Endothelial cell of umbilical vein (primary cell): ENCODE measurements around the gene SLFN5. TPM values are rescaled to one million over a fixed set of nuclear protein-coding genes. Genes with fewer than 3 reads are reported as not detected.

Experiments used
- BruUV-seq: library from RNA; stranded (reverse); fragments of 400-500 nt; replicated peaks from 2 replicates; lab custom pipeline; 2021; lab: Mats Ljungman, UMichigan
- CTCF ChIA-PET: fragments of 300-600, 350-600 bp; sonication (Branson Sonifier 250); formaldehyde crosslinking; loops from one replicate; lab custom pipeline; 2021; ENCODE audit warnings: antibody characterized with exemption, inconsistent platforms; lab: Charles Lee
- POLR2A ChIA-PET: fragments of 300-600, 350-600 bp; sonication (Branson Sonifier 250); formaldehyde crosslinking; loops from one replicate; lab custom pipeline; 2021; ENCODE audit warnings: antibody characterized with exemption, inconsistent platforms; lab: Charles Lee
- DNase-seq: peaks from one replicate; pipeline ENCODE4 v3.0.0-alpha.2; 2011; ENCODE audit warnings: low read depth, low spot score
- FAIRE-seq: peaks from 2 replicates; lab custom pipeline; 2011; peaks lifted over from hg19 to GRCh38; lab: Jason Lieb, UNC
- H2AFZ ChIP-seq: 2 replicates; pipeline ENCODE4 v1.6.0; 2012; ENCODE audit warnings: low read depth, low read length, control low read depth, inconsistent platforms
- H3K27ac ChIP-seq: 2 replicates; pipeline ENCODE4 v1.5.1; 2011; ENCODE audit warnings: low read depth, mild to moderate bottlenecking, control low read depth, low read length, moderate library complexity; ENCODE audit not compliant: insufficient read depth
- H3K27me3 ChIP-seq, 2 experiments: 2 replicates each; pipeline versions ENCODE4 v1.6.0 to v1.6.1; 2011; ENCODE audit warnings: low read length in 2 of 2, mixed read lengths in 1 of 2; ENCODE audit not compliant: control insufficient read depth in 2 of 2, insufficient read depth in 2 of 2
- H3K36me3 ChIP-seq, 2 experiments: 2 replicates in 1 of 2; 3 replicates in 1 of 2; pipeline ENCODE4 v1.5.1; 2011; ENCODE audit warnings: low read length in 2 of 2, mild to moderate bottlenecking in 1 of 2, moderate library complexity in 1 of 2; ENCODE audit not compliant: control insufficient read depth in 2 of 2, insufficient read depth in 2 of 2; ENCODE audit errors: extremely low read depth in 1 of 2
- H3K4me1 ChIP-seq: 3 replicates; pipeline ENCODE4 v1.5.1; 2011; ENCODE audit warnings: mild to moderate bottlenecking, low read length; ENCODE audit not compliant: control insufficient read depth, insufficient read depth; ENCODE audit errors: extremely low read depth
- H3K4me2 ChIP-seq: 2 replicates; pipeline ENCODE4 v1.6.1; 2011; ENCODE audit warnings: low read length, control low read depth, mixed read lengths; ENCODE audit not compliant: insufficient read depth
- H3K4me3 ChIP-seq, 3 experiments: fragments of 200-600 bp in 1 of 3; sonication (generic), shearing (Covaris generic) in 1 of 3; replicated peaks in 1 of 3; 2 replicates each; pipeline ENCODE4 v1.5.1; 2011 to 2016; ENCODE audit warnings: control low read depth in 3 of 3, low read length in 3 of 3, mild to moderate bottlenecking in 2 of 3, inconsistent platforms in 1 of 3, low read depth in 1 of 3, moderate library complexity in 1 of 3; ENCODE audit not compliant: insufficient read depth in 1 of 3
- H3K79me2 ChIP-seq: 2 replicates; pipeline ENCODE4 v1.6.0; 2012; ENCODE audit warnings: low read length, inconsistent platforms; ENCODE audit not compliant: control insufficient read depth, insufficient read depth
- H3K9ac ChIP-seq: replicated peaks from 2 replicates; pipeline ENCODE3; 2011; ENCODE audit warnings: low read length, control low read depth; ENCODE audit not compliant: insufficient read depth; ENCODE audit errors: extremely low read depth
- H3K9me1 ChIP-seq: replicated peaks from 3 replicates; pipeline ENCODE4 v1.6.0; 2011; ENCODE audit warnings: mild to moderate bottlenecking, low read length; ENCODE audit not compliant: control insufficient read depth, insufficient read depth; ENCODE audit errors: extremely low read depth
- H3K9me3 ChIP-seq: replicated peaks from 2 replicates; pipeline ENCODE4 v1.5.1; 2012; ENCODE audit warnings: low read length, inconsistent platforms; ENCODE audit not compliant: control insufficient read depth, insufficient read depth
- H4K20me1 ChIP-seq: replicated peaks from 2 replicates; pipeline ENCODE3; 2011; ENCODE audit warnings: mild to moderate bottlenecking, low read length; ENCODE audit not compliant: control insufficient read depth, insufficient read depth; ENCODE audit errors: extremely low read depth
- EZH2 ChIP-seq: IDR thresholded peaks from 2 replicates; pipeline ENCODE4 v1.6.1; 2012; ENCODE audit warnings: borderline replicate concordance, low read depth, mild to moderate bottlenecking, moderate library complexity, low read length, inconsistent platforms; ENCODE audit not compliant: severe bottlenecking
- FOS ChIP-seq: IDR thresholded peaks from 2 replicates; pipeline ENCODE4 v1.6.1; 2011; ENCODE audit warnings: mild to moderate bottlenecking, low read length, moderate library complexity, borderline replicate concordance; ENCODE audit not compliant: insufficient read depth
- GATA2 ChIP-seq: IDR thresholded peaks from 2 replicates; pipeline ENCODE4 v1.7.0; 2011; ENCODE audit warnings: low read depth, mild to moderate bottlenecking, moderate library complexity, mixed read lengths, low read length; ENCODE audit not compliant: insufficient read length, insufficient read depth
- JUN ChIP-seq: IDR thresholded peaks from 2 replicates; pipeline ENCODE4 v1.6.1; 2011; ENCODE audit warnings: borderline replicate concordance, low read depth; ENCODE audit not compliant: insufficient read length, insufficient read depth
- MYC ChIP-seq: IDR thresholded peaks from one replicate; pipeline ENCODE4 v1.6.1; 2011; ENCODE audit warnings: mild to moderate bottlenecking, low read depth, low read length
- POLR2AphosphoS5 ChIP-seq: IDR thresholded peaks from 2 replicates; pipeline ENCODE4 v1.6.1; 2012; ENCODE audit warnings: low read depth, mild to moderate bottlenecking, control low read depth, low read length, moderate library complexity; ENCODE audit not compliant: insufficient read depth
- dilution Hi-C: fragments of 300-500 bp; cut with MboI; formaldehyde crosslinking; loops from one replicate; pipeline ENCODE4 v1.15.0; 2019; ENCODE audit warnings: low sequenced_read_pairs; ENCODE audit not compliant: extremely low pct_ligation_motif_present
- intact Hi-C: fragments of 100-400 bp; cut with micrococcal nuclease; formaldehyde crosslinking; loops from one replicate; pipeline ENCODE4 v1.10.0; 2022
- polyA plus RNA-seq, 4 experiments: library from polyadenylated mRNA; depleted of rRNA in 3 of 4; stranded (reverse) in 3 of 4; unstranded in 1 of 4; fragments of >200 nt; gene quantifications; 2 replicates each; pipeline versions ENCODE4 v1.2.1 to v1.2.3, GENCODE V29; 2011 to 2012; ENCODE audit warnings: missing spikeins in 1 of 4
- total RNA-seq: library from RNA; stranded (reverse); gene quantifications from 2 replicates; pipeline ENCODE4 v1.2.3, GENCODE V29; 2021
- TF ChIP-seq, protein P1 (sequence below), 2 donors: IDR thresholded peaks; 1 replicate in 1 of 2; 2 replicates in 1 of 2; pipeline ENCODE4 v1.5.1; 2011; ENCODE audit warnings: low read length in 2 of 2, mild to moderate bottlenecking in 2 of 2, moderate library complexity in 2 of 2, control low read depth in 1 of 2, inconsistent platforms in 1 of 2, low read depth in 1 of 2; ENCODE audit not compliant: insufficient read depth in 1 of 2; ENCODE audit errors: extremely low read depth in 1 of 2

Gene SLFN5
- total and polyA plus RNA-seq, 2 donors (not counting 3 experiments of a cell fraction or from before 2014, with no cell fraction given) = 4.5 to 24.2 TPM

DNA sequence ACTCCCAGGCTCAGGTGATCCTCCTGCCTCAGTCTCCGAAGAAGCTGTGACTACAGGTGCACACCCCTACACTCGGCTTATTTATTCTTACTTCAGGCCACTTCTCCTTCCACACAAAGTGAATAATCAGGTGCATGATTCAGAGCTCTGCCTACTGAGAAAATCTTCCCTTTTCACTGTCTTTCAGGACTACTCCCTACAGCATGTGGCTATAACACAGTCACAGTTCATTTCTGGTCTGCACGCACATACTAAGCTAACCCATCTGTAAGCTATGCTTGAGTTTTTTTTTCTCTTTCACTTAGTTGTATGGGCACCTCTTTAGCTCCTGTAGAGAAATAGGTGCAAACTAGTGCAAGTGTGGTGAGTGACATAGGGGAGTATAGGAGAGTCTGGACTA lies 7.6 kb upstream of the SLFN5 start:
- Histone ChIP-seq H4K20me1 (no peaks in the 10 kb centered on the region), H3K36me3 (no peaks in the 10 kb centered on the region), H2AFZ (no peak overlapping the region), H3K79me2 (no peaks in the 10 kb centered on the region), H3K4me3 (no peak overlapping the region), H3K9ac (no peak overlapping the region), H3K4me1 (no peaks in the 10 kb centered on the region), H3K4me2 (no peak overlapping the region), H3K27me3 (peaks cover 13 to 34% of the 10 kb centered on the region in 2 experiments), H3K9me1 (no peaks in the 10 kb centered on the region), H3K27ac (no peak overlapping the region), H3K9me3 (no peaks in the 10 kb centered on the region)
- BruUV-seq = no TSS peak
- CTCF ChIA-PET = no interaction called here
- dilution Hi-C loops (no loop called here), intact Hi-C loops (no loop called here)
- DNase-seq (no peak), FAIRE-seq (no peak)
- POLR2A ChIA-PET = no interaction called here
- TF ChIP-seq MYC (no peak), JUN (no peak), EZH2 (no peak), GATA2 (no peak), POLR2AphosphoS5 (no peak), FOS (no peak)
- TF ChIP-seq, protein P1, sequence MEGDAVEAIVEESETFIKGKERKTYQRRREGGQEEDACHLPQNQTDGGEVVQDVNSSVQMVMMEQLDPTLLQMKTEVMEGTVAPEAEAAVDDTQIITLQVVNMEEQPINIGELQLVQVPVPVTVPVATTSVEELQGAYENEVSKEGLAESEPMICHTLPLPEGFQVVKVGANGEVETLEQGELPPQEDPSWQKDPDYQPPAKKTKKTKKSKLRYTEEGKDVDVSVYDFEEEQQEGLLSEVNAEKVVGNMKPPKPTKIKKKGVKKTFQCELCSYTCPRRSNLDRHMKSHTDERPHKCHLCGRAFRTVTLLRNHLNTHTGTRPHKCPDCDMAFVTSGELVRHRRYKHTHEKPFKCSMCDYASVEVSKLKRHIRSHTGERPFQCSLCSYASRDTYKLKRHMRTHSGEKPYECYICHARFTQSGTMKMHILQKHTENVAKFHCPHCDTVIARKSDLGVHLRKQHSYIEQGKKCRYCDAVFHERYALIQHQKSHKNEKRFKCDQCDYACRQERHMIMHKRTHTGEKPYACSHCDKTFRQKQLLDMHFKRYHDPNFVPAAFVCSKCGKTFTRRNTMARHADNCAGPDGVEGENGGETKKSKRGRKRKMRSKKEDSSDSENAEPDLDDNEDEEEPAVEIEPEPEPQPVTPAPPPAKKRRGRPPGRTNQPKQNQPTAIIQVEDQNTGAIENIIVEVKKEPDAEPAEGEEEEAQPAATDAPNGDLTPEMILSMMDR (IDR thresholded peaks at IDR 0.05; ENCODE audit: extremely low read depth in 1 of 2, insufficient read depth in 1 of 2, low read depth in 1 of 2, low read length in 2 of 2) = no peak
